COLO829 (cell line): Measurements from ENCODE around the gene MAP4.
A peak's percentile ranks its signal among the peaks of the same experiment; 100 is the strongest.
"Not testable (repeated sequence)": the region's sequence is repeated elsewhere in the genome, so short reads cannot be mapped to it uniquely, and the experiment has no call there.

Source experiments
- DNase-seq: peaks from one replicate; pipeline ENCODE4 v3.0.0; 2012; ENCODE audit warnings: low spot score

MAP4 gene

DNA sequence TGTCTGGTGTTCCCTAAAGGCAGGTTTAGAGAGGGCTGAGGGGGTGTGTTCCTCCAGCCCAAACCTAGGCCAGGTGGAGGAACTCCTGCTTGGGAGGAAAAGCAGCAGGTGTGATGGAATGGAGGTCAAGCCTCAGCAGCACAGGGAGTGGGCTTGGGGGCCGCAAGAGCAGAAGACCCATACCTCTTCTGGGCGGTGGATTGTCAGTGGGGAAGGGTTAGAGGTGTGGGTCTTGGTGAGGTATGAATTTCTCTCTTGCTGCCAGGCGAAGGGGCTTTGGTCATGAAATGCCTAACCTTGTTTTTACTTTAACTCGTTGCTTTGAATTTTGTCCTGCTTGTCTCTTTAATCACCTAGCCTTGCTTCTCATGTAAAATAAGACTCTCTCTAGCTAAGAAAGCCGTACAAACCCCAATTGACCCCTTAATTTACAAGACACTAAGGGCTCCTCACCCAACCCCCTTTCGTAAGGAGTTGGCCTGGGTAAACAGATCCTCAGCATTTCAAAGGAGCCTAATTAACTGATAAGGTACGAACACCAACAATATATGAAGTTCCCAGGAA, 174.3 kb downstream of the MAP4 start:
- DNase-seq = no peak

- DNase-seq = no peak
These were observed 177.7 kb downstream of the MAP4 start for GRCh38 chr3:47838503-47838902.

- DNase-seq = no peak
These were observed 179.2 kb downstream of the MAP4 start for GRCh38 chr3:47836986-47837385.

DNA sequence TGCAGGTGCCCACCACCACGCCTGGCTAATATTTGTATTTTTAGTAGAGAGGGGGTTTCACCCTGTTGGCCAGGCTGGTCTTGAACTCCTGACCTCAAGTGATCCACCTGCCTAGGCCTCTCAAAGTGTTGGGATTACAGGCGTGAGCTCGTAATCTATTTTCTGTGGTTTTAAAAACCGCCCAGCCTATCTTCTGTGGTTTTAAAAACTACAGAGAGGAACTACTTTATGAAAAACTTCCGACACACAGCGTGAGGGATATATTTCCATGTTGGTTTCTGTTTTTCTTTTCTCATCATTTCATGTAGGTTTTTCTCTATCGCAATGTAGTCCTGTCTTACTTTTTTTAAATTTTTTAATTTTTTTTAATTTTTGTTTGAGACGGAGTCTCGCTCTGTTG, 186.7 kb downstream of the MAP4 start:
- not testable (repeated sequence) for DNase-seq

DNA sequence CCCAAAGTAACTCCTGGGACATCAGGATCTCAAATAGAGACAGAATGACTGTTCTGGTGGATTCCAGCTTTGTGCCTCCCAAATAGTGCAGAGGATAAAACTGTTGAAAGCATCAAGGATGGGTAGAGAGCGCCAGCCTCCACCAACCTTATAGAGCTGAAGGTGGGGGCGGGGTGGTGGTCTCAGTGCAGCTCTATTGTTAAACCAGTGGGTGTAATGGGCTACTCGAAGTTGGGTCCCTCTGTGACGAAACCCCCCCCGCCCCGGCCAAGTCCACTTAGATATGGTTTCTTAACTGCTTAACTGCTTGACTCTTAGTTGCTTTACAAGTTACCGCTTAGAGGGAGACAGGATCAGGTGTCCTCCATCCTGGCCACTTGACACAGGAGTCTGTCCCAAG, 190.6 kb downstream of the MAP4 start:
- DNase-seq = no peak

GRCh38 chr3:47824541-47825473, 191.4 kb downstream of the MAP4 start:
- peak; percentile 94 for DNase-seq

DNA sequence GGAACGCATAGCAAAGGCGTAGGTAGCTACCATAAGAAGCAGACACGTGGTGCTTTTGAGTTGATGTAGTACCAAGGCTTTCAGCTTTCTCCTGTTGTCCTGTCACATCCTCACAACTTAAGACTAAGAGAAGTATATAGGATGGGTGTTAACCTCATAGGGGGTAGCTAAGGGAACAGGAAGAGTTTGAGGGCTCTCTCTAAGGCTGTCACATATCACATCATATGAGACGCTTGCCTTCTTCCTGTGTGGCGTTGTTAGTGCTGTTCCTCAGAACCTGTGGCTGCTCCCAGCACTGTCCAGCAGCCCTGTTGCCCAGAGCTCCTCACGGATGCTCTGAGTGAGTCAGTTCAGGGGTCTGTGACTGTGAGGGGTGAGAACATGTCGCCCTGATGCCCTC, 198.6 kb downstream of the MAP4 start:
- no peak for DNase-seq

DNA sequence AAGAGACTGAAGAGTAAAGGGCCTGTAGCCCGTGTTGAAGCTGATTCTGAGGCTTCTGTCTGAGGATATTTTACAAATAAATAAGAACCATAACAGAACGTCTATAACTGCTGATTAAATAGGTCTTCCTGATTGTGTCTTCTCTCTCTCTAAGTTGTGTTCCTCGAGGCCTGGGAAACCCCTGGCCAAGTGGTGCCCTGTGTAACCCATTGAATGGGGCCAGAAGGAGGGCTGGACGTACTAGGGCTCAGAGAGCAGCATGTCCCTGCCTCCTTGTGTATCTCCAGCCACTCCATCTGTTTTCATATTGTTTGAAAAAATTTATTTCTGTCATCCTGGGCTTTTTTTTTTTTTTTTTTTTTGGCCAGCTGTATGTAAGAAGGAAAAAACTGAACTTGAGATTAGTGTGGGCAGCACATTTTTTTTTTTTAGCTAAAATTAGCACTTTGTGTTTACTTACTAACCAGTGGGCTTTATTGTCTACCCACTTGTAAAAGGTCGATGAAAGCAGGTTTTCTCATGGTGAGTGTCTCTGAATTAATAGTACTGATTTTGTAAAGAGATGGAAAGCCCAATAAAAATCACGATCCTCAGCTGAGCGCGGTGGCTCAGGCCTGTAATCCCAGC, 202.6 kb downstream of the MAP4 start:
- no peak for DNase-seq

DNA sequence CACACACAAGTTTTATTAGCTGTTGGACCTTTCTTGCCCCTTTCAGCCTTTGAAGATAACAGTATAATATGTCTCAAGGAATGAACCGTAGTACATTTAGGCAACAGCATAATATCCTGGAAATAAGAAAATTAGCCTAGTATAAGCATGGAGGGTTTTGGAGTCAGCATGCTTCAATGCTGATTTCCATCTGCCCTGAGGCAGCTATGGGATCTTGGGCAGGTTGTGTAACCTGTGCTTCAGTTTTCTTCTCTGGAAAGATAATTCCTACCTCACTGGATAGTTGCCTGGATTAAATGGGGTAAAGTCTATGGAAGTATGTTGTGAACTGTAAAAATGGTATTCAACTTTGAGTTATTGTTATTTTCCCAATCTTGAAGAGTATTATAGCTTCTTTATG, 211.6 kb downstream of the MAP4 start:
- no peak for DNase-seq

GRCh38 chr3:47803480-47804025, 212.7 kb downstream of the MAP4 start:
- DNase-seq = no peak

DNA sequence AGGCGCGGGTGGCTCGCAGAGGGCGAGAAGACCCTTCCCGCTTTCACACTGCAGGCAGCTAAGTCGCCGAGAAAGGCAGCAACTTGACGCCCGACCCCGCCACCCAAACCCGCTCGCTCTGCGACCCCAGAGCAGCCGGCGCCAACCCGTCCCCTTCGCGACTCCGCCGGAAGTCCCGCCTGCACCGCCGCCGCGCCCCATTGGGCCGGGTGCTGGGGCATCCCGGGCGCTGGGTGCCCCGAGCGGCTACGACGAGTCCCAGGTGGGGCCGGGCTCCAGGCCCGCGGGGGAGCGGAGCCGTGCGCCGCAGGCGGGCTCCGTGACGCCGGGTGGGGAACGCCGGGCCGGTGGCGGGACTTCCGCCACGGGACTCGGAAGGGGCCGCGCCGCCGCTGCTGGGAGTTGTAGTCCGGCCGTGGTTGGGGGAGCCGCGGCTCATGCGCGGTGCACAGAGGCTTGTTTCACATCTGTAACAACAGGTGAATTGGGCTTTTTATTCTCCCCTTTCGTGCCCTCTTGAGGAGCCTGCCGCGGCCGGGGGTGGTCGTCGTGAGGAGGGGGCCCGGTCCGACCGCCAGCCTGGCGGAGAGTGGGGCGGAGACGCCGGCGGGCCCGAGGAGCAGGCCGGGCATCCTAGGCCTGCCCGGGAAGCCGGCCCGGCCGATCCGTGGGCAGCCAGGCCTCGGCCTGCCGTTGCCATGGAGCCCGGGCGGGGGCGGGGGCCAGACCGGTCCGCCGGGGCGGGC, 213.3 kb downstream of the MAP4 start, which contains the start of gene DHX30:
DHX30 (plus strand) TSS at position 405 of the 746 bp plus-strand sequence. CDS start 7,546 bp downstream, outside the sequence.
- peak; percentile 89 for DNase-seq
